Stimulated activated CD8-positive, alpha-beta memory T cell treated with anti-CD3 and anti-CD28 coated beads, Interleukin-7, amount 100 ng/mL, for 4 hours (primary cell): Measurements from ENCODE around the gene PLN.

Experiments used
- DNase-seq, 2 donors: peaks; one replicate each; pipeline ENCODE4 v3.0.0-alpha.2; 2020; ENCODE audit warnings: low read depth in 2 of 2

The PLN gene

DNA sequence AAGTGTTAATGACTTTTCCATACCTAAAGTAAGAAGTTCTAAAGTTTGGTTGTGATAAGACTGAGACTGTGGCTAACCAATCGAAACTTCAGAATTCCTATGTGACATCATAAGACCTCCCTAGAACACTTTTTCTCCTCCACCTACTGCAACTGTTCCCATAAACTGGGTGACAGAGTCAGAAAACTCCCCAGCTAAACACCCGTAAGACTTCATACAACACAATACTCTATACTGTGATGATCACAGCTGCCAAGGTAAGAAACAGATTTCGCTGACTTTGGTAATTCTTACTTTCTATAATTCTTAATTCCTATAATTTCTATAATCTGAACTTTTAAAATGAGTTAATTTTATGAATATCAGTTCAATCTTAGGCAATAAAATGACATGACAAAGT, at the start of gene PLN:
PLN (plus strand) TSS at position 161 of the 400 bp plus-strand sequence. CDS start 10,626 bp downstream, outside the sequence.
- DNase-seq, result no peak

DNA sequence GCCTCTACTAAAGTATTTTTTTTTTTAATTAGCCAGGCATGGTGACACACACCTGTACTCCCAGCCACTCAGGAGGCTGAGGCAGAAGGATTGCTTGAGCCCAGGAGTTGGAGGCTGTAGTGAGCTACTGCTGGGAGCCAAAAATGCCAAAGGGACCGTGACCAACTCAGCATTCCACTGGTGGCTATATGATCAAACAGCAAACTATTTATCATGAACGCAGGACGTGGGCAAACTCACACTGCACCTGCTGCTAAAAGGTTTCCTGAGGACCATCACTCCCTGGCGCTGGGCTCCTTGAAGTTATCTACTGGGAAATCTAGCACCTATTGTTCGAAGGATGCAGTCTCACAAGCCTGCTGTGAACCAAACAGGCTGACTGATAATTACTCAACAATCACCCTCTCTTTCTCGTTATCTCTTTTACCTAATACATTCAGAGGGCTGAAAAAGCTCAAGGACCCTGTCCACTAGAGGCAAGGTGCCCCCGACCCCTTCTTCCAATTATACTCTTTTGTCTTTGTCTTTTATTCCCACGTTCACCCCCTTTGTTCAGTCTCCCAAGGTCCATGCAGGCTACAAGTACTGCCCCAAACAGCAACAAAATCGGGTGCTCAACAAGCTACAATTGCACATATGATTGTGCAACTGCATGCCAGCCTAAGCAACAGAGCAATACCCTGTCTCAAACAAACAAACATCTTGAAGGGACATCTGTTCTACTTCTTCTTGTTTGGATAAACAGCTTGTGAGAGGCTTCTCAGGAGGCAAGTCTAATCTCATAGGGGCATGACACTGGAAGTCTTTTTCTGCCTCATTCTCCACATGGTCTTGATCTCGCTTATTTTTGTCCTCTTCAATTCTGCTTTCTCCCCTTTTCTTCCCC, 47.7 kb upstream of the PLN start:
- DNase-seq, result no peak

DNA sequence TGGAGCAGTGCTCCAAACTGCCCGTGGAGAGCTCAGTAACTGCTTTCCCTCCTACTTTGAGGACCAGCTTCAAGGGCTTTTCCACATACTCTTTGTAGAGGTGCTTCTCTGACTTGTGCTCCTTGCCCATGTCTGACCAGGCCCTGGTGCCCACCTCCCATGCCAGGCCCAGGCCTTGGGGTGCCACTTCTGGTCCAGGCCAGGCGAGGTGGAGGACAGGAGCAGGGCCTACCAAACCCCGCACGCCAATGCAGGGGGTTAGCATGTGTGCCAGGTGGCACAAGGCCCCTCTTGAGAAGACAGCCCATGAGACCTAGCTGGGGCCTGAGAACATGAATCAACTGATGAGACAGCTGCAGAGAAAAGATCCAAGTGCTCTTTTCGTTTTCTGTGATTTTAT, 47.0 kb upstream of the PLN start:
- DNase-seq, result no peak

DNA sequence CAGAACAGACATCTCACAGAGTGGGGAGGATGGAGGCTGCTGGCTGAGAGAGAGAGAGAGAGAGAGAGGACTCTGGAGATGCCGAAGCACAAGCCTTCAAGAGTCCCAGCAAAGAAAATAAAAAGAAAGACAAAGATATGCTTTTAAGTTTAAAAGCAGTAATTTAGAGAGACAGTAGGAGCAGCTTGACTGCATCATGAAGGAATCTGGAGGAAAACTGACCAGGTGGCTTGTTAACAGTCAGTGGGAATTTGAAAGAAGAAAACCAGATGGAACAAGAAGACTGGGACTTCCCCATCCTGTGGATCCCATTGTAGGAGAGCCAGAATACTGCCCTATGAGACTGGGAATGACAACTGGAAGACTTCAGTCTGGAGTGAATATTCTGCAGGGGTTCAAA, 46.3 kb upstream of the PLN start:
- DNase-seq, result no peak

DNA sequence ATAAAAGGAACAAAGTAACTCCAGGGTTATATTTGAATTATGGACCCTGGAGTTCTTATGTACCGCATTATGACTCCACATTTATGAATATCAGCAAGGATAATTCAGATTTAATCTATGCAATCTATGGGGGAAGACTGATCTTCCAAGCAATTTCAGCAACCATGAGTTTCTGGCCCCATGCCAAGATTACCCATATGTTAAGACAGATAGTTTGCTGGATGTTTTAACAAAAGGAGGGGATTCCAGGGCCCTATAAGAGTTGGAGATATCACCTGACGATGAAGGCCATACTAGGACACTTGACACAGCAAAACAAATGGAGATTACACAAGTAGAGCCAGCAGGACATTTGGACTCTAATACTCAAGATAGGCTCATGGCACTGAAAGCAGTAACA, 45.9 kb upstream of the PLN start:
- DNase-seq, result no peak

DNA sequence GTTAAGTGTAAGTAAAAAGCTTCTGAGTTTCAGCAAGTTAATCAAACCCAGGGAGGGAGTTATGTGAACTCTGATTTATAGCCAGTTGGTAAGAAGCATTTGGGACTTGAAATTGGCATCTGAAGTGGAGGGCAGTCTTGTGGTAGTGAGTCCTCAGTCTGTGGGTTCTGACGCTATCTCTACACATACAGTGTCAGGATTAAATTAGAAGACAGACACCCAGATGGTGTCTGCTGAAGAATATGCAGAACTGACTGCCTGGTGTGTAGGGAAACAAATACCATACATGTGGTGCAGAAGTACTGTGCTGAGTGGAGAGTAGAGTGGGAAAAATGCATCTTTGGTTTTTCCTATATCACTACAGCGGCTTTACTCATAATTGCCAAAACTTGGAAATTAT, 43.5 kb upstream of the PLN start:
- no peak for DNase-seq

DNA sequence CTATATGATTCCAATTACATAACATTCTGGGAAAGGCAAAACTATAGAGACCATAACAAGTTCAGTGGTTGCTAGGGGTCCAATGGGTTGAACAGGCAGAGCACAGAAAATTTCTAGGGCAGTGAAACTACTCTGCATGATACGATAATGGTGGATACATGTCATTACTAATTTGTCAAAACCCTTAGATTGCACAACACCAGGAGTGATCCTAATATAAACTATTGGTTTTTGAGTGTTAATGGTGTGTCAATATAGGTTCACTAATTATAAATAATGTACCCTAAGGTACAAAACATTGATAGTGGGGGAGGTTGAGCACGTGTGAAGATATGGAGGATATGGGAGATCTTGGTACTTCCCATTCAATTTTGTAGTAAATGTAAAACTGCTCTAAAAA, 42.4 kb upstream of the PLN start:
- no peak for DNase-seq

DNA sequence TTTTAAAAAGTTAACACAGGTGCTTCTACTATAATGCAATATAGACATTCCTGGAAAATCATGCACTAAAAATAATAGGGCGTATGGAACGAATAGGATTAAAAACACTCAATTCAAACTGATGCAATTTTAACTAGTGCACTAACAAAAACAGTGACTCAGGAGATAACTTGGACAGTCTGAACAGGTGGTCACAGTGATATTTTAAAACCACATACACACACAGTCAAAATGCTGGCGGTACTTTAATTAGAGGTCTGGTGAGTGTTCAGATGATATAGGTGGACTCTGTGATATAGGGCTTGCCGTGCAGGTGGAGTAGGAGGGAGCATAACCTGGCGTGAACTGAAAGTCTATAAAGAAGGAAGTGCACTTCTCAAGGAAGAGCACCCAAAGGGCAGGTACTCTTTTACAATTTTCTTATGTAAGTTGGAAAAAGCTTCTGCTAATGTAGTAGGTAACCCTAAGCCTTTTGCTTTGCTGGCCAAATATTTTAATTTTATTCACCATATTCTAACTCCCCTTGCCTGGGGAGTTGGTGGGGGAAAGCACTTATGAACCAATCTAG, 41.9 kb upstream of the PLN start:
- DNase-seq, result no peak

DNA sequence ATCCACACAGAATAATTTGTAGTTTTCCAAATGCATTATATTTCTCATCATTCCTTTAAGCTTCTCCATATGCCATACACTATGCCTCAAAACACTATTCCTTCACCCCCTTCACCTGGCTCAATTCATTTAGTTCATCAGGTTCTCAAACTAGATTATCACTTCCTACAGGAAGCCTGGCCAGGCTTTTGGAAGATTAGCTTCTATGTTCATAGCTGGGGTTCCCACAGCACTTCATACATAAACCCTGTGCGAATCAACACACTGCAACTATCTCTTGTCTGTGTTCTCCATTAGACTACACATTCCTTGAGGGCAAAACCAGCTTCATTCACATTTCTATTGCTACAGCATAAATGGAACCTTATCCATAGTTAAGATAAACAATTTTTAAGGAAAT, 40.5 kb upstream of the PLN start:
- no peak for DNase-seq

DNA sequence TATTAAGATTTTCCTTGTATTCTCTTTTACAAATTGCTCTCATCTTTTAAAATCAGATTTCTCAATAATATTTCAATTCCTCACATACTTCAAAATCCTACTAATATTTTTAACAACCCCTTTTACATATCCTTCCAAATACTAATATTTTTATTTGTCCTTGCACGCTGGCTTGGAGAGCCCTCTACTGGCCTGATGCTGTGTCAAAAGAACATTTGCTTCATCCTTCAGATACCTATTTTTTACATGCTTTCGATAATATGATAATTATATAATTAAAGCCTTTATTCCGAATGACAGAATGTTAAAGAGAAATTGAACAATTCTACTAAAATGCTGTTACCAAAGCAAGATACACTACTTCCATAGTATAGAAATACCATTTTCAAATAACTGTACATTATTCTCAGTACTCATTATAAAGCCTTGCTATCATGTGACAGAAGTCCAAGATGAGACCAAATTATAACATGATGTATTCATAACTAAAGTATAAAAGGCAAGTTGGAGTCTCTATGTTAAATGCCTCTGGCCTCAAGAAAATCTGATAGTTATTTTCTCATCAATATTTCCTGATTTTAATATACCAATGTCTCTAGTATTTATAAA, 39.0 kb upstream of the PLN start:
- DNase-seq, result no peak

DNA sequence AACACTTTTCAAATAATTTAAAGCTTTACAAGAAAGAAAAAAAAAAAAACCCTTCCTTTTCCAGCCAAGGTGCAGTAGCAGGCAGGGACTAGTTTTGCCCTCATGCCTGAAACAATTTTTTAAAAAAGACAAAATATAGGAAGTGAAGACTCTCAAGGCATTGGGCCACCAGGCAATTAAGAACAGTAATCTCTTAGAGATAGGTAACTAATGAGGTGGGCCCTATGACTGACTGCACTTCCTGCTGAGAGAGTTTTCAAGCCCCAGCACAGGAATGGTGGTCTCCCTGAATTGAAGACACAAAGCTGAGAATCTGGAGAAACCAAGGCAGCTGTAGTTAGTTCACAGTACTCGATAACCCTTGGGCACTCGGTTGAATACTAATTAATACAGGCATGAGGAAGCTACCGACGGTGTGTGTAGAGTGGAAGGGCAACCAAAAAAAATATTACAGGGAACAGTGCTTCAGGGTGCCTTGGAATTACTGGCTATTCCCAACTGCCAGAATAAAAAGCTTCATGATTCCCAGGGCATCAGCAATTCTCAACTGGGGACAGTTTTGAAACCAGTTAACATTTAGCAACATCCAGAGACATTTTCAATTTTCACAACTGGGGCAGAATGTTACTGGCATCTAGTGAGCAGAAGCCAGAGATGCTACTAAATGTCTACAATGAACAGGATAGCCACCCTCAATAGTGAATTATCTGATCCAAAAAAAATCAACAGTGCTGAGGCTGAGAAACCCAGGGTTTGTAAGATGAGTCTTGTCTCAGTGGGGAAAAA, 36.0 kb upstream of the PLN start:
- no peak for DNase-seq

DNA sequence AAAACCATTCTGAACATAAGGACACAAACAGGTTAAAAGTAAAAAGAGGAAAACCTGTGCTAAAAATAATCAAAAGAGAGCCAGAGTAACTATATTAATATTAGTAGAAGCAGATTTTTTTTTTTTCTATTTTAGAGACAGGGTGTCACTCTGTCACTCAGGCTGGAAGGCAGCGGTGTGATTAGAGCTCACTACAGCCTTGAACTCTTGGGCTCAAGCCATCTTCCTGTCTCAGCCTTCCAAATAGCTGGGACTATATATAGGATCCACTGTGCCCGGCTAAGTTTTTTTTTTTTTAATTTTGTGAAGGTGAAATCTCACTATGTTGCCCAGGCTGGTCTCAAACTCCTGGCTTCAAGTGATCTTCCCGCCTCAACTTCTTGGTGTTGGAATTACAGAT, 33.4 kb upstream of the PLN start:
- DNase-seq, result no peak

DNA sequence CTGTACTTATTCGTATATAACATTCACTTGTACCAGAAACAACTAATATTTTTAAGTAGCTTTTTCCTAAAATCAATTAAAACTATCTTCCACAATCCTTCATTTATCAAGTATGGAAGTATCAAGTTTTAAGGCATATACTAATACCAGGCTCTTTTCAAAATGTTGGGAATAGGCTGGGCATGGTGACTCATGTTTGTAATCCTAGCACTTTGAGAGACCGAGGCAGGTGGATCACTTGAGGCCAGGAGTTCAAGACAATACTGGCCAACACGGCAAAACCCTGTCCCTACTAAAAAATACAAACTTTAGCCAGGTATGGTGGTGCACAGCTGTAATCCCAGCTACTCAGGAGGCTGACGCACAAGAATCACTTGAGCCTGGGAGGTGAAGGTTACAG, 25.7 kb upstream of the PLN start:
- no peak for DNase-seq

DNA sequence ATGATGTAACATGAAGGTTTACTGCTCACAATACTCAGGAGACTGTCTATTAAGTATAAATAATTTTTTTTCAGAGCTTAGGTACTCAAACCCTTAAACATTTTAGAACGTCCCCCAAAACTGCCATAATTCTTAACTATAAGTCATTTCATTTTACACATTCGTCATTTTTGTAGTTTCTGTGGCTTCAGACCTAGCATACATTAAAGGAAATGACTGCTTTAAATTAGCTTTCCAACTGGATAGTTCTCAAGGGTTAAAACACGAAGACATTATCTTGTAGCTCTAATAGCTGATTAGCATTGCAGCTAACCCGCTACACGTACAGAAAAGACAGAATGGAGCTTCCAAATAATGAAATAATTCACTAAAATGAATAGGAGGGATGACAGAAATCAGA, 24.9 kb upstream of the PLN start:
- DNase-seq, result no peak

DNA sequence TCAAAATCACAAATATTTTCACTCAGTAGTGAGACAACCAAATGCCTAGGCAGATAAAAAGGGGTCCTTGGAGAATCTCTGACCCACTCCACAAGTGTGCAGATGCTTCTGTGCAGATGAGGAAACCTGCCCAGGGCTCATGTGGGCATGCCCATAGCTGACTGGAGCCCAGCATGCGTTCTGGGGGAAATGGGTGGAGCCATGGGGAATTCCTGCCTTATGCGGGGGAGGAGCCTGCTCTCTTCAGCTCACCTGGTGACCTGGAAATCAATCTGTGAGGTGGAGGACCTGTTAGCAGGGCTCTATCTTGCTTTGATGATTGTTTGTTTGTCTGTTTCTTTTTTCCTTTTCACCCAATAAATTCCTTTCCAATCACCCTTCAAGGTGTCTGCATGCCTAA, 23.4 kb upstream of the PLN start:
- no peak for DNase-seq

DNA sequence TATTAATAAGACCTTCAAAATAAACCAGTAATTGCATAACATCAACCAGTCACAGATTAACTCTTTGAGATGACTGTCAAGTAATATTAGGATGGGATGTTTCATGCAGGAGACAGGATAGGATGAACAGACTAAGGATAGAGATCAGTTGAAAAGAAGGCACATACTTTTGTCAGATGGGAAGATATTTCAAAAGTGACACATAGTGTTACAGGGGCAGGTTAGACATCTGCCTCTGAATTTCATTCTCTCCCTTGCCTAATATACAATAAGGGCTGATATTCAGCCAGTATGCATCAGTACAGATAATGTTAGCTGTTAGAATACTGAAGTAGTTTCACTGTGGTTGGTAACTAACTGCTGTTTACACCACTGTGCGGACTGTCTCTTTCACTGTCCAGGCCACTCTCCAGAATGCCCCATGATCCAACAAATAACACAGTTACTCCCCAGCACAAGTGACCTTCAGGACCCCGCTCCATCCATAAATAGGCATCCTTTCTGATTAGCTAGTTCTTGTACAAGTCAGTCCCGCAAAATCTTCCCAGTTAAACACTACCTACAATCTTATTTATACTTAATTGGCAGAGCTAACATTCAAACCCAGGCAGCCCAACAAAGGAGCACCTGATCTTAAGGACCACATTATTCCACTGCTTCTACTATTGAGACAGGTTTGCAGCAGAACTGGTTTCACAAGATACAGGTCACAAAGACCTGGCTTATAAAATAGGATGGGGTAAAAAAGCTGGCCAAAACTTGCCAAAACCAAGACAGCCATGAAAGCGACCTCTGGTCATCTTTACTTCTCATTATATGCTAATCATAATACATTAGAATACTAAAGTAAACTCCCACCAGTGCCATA, 21.9 kb upstream of the PLN start:
- no peak for DNase-seq

DNA sequence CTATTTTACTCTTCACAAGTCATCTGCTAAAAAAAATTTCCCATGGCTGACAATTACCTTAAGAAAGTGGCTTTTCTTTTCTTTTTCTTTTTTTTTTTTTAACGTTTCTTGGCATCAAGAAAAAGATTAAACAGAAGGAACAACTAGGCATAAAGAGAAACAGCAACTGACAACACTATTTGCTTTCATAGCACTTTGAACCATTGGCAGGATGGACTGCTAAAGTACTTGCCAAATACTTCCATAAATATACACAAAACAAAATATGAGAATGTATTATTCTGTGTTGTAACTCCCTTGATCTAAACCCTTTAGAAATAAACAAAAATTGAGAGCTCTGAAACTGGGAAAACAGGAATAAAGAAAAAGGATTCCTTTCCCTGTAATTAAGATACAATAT, 20.0 kb upstream of the PLN start:
- DNase-seq, result no peak

DNA sequence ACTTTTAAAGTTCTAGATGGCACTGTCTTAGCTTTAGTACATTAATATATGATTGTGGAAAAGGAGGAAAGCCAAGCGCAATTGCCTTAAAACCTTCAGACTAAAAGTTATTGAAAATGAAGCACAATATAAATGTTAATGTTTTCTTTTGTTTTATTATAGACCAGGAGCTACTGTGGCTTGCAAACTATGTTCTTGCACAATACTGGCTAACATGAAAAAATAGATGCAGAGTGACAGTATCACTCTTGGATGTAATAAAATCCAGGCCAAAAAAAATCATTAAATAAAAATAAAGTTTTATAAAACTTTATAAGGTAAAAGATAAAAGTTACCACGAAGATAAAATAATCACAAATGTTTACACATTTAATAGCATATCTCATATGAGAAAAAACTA, 18.3 kb upstream of the PLN start:
- no peak for DNase-seq

DNA sequence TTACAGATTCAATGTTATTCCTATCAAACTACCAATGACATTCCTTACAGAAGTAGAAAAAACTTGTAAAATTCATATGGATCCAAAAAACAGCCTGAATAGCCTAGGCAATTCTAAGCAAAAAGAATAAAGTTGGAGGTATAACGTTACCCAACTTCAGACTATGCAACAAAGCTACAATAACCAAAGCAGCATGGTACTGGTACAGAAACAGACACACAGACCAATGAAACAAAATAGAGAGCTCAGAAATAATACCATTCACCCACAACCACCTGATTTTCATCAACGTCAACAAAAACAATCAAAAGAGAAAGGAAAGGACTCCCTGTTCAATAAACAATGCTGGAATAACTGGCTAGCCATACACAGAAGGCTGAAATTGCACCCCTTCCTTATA, 17.2 kb upstream of the PLN start:
- no peak for DNase-seq

DNA sequence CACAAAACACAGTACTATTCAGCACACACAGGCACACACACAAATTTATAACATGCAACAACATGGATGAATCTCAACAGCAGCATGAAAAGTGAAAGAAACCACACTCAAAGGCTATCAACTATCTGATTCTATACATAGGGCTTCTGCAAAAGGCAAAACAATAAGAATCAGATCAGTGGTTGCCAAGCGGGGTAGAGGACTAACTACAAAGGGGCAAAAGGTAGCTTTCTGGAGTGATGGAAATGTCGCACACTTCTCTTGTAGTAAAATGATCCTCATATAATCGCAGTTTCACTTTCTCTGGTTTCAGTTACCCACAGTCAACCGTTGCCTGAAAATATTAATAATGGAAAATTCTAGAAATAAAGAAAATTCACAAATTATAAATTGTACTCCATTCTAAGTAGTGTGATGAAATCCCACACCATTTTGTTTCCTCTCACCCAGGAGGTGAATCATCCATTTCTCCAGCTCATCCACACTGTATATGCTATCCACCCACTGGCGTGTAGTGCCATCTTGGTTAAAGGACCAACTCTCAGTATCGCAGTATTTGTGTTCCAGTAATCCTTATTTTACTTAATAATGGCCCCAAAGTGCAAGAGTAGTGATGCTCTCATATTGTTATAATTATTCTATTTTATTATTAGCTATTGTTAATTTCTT, 12.8 kb upstream of the PLN start:
- DNase-seq, result no peak

DNA sequence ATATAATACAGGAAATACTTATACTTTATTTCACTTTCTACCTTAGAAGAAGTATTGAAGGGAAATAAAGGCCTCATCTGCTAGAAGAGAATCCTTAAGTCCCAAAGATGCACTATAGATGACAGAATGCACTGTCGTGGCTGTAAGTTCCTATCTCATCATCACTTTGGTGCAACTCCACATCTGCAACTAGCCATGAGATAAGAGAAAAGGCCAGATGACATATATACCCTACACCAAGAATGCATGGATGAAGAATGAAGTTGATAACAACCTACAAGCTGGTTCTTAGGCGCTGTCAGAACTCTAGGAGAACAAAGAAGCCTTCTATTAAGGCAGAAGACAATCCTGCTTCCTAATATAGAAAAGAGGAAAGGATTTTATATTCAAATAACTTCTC, 11.6 kb upstream of the PLN start:
- DNase-seq, result no peak
